Measurements from ENCODE around the gene RBM33.

The RBM33 gene

DNA sequence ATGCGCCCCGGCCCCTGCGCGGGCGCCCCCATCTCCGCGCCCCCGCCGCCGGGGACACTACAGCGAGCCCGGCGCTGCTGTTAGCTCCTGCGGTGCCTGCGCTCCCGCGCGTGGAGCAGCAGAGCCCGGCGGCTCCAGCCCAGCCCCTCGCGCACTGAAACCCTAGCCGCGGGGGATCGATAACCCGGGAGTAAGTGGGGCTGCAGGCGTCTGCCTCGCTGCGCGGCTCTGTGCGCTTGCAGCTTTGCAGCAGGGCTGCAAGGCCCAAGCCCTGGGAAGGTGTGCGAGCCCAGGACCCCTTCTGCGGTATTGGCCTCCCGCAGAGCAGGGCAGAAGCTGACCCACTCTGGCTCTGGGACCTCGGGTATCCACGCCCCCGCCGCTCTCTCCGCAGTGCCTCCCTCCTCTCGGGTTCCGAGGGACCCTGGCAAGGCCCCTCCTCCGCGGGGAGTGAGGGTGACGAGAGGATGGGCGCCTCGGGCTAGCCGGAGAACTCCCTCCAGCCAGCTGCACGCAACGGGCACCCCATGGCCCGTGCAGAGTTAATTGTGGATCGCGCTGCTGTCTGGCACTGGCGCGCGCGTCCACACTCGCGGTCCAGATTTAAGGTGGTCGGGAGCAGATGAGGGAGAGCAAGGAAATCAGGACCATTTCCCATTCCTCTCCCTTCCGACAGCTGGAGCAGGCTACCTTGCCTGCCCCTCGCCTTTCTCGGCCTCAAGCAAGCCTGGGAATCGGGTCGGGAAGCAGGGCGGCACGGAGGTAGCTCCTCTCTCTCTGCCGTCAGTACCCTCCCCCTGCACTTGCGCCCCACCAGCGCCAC is 165.7 kb downstream of the RBM33 start:
- 3% methylated on average over 48 of the region's 69 CpGs for WGBS (ENCODE audit: insufficient coverage)
- DNase-seq: no peak
- Histone ChIP-seq H3K27me3 (replicated peaks in 2 of 5; ENCODE audit: control insufficient read depth in 4 of 5, insufficient read depth in 5 of 5, low read length in 4 of 5) (peaks cover 0 to 99% (median 50%) of the 10 kb centered on the region in 5 experiments), H3K27ac (ENCODE audit: insufficient read depth in 1 of 2, low read depth in 1 of 2, low read length in 2 of 2, poor library complexity in 1 of 2, severe bottlenecking in 2 of 2) (no peak overlapping the region), H3K36me3 (ENCODE audit: control insufficient read depth in 4 of 4, insufficient read depth in 4 of 4, low read length in 3 of 4) (no peaks in the 10 kb centered on the region), H3K4me3 (ENCODE audit: control insufficient read depth in 1 of 7, extremely low read depth in 1 of 7, insufficient read depth in 4 of 7, low read depth in 2 of 7, low read length in 6 of 7) (no peak overlapping the region), H3K4me1 (ENCODE audit: control extremely low read depth in 1 of 4, control insufficient read depth in 4 of 4, insufficient read depth in 4 of 4, low read length in 3 of 4) (peaks cover 0 to 51% (median 40%) of the 10 kb centered on the region in 4 experiments), H3K9me3 (ENCODE audit: control extremely low read depth in 1 of 5, control insufficient read depth in 4 of 5, insufficient read depth in 2 of 5, low read depth in 1 of 5, low read length in 4 of 5) (no peaks in the 10 kb centered on the region)
- CTCF ChIA-PET: interaction anchor here (1.0 to 1.6 kb wide), 4 partner anchors 9 to 666 kb away, joined by 3 to 4 read pairs (median 3); no protein-coding TSS in a partner anchor
- POLR2A ChIA-PET: no interaction called here

DNA sequence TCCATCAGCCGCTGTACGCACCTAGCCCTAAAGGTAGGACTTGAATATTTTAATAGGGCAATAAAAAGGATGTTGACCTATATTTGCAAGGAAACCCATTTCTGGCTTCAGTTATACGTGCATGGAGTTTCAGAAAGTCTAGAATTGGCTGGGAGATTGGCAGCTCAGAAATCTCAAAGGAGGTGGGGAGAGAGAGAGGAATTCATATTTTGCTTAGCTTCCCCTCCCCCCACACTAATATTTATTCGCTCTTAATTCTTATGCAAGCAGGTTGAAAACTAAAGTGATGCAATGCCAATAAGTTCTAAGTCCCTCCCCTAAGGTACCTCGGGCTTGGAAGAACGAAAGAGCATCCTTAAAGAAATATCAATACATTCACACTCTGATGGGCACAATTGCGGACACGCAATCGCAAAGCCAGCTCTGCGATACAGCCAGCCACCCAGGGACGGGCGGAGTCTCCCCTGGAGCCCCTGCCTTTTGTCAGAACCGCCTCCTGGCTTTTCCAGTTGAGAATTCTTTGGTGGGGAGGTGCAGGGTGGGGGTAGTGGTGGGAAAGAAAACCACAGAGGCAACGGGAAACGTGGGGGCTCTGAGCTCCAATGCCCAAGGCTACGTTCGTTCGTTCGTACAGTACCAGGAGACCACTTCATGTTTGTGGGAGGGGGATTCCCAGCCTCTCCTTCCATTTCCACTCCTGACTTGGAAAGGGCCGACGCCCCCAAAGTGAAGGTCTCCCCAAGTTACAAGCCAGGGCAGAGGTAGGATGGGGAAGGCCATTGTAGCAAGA is 166.5 kb downstream of the RBM33 start:
- H3K27me3 ChIP-seq (replicated peaks in 2 of 5; ENCODE audit: control insufficient read depth in 4 of 5, insufficient read depth in 5 of 5, low read length in 4 of 5): peaks cover 0 to 98% (median 48%) of the 10 kb centered on the region in 5 experiments
- no peak overlapping the region for H3K4me3 ChIP-seq (ENCODE audit: control insufficient read depth in 1 of 7, extremely low read depth in 1 of 7, insufficient read depth in 4 of 7, low read depth in 2 of 7, low read length in 6 of 7)
- no peak overlapping the region for H3K27ac ChIP-seq (ENCODE audit: insufficient read depth in 1 of 2, low read depth in 1 of 2, low read length in 2 of 2, poor library complexity in 1 of 2, severe bottlenecking in 2 of 2)
- 7% methylated on average over 10 of the region's 21 CpGs for WGBS (ENCODE audit: insufficient coverage)
- POLR2A ChIA-PET: no interaction called here
- no peaks in the 10 kb centered on the region for H3K36me3 ChIP-seq (ENCODE audit: control insufficient read depth in 4 of 4, insufficient read depth in 4 of 4, low read length in 3 of 4)
- peaks cover 0 to 45% (median 33%) of the 10 kb centered on the region in 4 experiments for H3K4me1 ChIP-seq (ENCODE audit: control extremely low read depth in 1 of 4, control insufficient read depth in 4 of 4, insufficient read depth in 4 of 4, low read length in 3 of 4)
- CTCF ChIA-PET: interaction anchor here (1.0 to 1.4 kb wide), 4 partner anchors 10 to 666 kb away, joined by 3 to 4 read pairs (median 3); no protein-coding TSS in a partner anchor
- H3K9me3 ChIP-seq (ENCODE audit: control extremely low read depth in 1 of 5, control insufficient read depth in 4 of 5, insufficient read depth in 2 of 5, low read depth in 1 of 5, low read length in 4 of 5): no peaks in the 10 kb centered on the region
- DNase-seq: no peak

DNA sequence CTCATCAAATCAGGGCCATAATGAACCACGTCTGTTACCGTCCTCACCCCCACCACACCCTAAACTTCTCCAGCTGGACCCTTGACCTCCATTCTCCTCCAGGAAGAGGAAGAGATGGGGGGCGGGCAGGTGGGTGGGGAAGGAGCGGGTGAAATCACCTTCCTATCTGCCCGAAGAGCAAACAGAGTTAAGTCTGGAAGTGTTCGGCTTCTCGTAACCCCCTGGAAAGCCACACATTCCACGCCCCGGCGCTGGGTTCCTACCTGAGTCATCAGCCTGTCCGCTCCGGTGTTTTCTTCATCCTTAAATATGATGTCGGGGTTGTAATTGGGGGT is 167.1 kb downstream of the RBM33 start:
- DNase-seq: no peak
- Histone ChIP-seq H3K4me3 (ENCODE audit: control insufficient read depth in 1 of 7, extremely low read depth in 1 of 7, insufficient read depth in 4 of 7, low read depth in 2 of 7, low read length in 6 of 7) (peak overlapping the region in 1 of 7 experiments; percentile 26), H3K27ac (ENCODE audit: insufficient read depth in 1 of 2, low read depth in 1 of 2, low read length in 2 of 2, poor library complexity in 1 of 2, severe bottlenecking in 2 of 2) (no peak overlapping the region), H3K36me3 (ENCODE audit: control insufficient read depth in 4 of 4, insufficient read depth in 4 of 4, low read length in 3 of 4) (no peaks in the 10 kb centered on the region), H3K4me1 (ENCODE audit: control extremely low read depth in 1 of 4, control insufficient read depth in 4 of 4, insufficient read depth in 4 of 4, low read length in 3 of 4) (peaks cover 0 to 39% (median 29%) of the 10 kb centered on the region in 4 experiments), H3K27me3 (replicated peaks in 2 of 5; ENCODE audit: control insufficient read depth in 4 of 5, insufficient read depth in 5 of 5, low read length in 4 of 5) (peaks cover 0 to 98% (median 43%) of the 10 kb centered on the region in 5 experiments), H3K9me3 (ENCODE audit: control extremely low read depth in 1 of 5, control insufficient read depth in 4 of 5, insufficient read depth in 2 of 5, low read depth in 1 of 5, low read length in 4 of 5) (no peaks in the 10 kb centered on the region)
- CTCF ChIA-PET: interaction anchor here (1.4 kb wide), 1 partner anchor 9 kb away, joined by 3 read pairs; no protein-coding TSS in a partner anchor
- 8% methylated on average over 4 of the region's 13 CpGs for WGBS (ENCODE audit: insufficient coverage)
- POLR2A ChIA-PET: no interaction called here

DNA sequence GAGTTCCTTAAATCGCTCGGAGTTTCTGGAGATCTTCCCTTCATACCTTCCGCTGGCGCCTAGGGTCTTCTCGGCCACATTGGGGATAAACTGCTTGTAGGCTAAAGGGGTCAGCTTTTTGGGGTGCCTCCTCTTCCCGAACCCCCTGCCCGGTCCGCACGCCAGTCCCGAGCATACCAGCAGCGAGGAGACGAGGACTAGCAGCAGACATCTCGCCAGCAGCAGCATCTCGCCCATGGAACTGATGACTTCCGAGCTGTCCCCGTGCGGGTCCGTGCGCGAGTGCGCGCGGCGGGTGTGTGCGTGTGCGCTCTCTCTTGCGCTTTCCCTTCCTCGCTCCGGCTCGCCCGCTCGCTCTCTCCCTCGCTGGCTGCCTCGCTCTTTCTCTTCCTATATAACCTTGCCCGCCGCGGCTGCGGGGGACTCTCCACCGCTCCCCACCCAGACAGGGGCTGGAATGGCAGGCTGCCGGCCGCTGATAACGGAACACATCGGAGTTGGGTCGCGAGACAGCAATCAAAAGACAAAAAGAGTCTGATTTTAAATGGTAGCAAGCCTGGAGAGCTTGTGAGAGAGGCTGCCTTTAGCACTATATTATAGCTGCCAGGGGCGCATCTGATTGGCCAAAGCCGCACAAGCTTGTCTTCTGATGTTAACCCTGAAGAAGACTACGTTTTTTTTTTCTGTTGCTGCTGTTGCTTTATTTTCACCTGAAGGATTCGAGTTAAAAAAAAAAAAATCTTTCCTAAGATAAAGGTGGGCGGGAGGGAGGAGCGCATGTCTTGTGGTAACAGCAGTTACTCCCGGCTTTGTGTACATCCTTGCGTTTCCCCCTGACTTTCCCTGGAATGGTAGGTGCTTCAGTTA is 167.7 kb downstream of the RBM33 start, which contains the start of gene SHH:
TSS of gene SHH (minus strand) at position 569 of the 867 bp plus-strand sequence. CDS start at position 228, 341 bp downstream.
- POLR2A ChIA-PET: no interaction called here
- Histone ChIP-seq H3K4me1 (ENCODE audit: control extremely low read depth in 1 of 4, control insufficient read depth in 4 of 4, insufficient read depth in 4 of 4, low read length in 3 of 4) (peaks cover 0 to 38% (median 25%) of the 10 kb centered on the region in 4 experiments), H3K36me3 (ENCODE audit: control insufficient read depth in 4 of 4, insufficient read depth in 4 of 4, low read length in 3 of 4) (no peaks in the 10 kb centered on the region), H3K9me3 (ENCODE audit: control extremely low read depth in 1 of 5, control insufficient read depth in 4 of 5, insufficient read depth in 2 of 5, low read depth in 1 of 5, low read length in 4 of 5) (no peaks in the 10 kb centered on the region), H3K4me3 (ENCODE audit: control insufficient read depth in 1 of 7, extremely low read depth in 1 of 7, insufficient read depth in 4 of 7, low read depth in 2 of 7, low read length in 6 of 7) (peak within 1 kb of the TSS in 4 of 7 experiments; percentile 3 to 53 (median 20)), H3K27ac (ENCODE audit: insufficient read depth in 1 of 2, low read depth in 1 of 2, low read length in 2 of 2, poor library complexity in 1 of 2, severe bottlenecking in 2 of 2) (no peak within 1 kb of the TSS), H3K27me3 (replicated peaks in 2 of 5; ENCODE audit: control insufficient read depth in 4 of 5, insufficient read depth in 5 of 5, low read length in 4 of 5) (peaks cover 0 to 98% (median 43%) of the 10 kb centered on the region in 5 experiments)
- CTCF ChIA-PET: interaction anchor here (0.9 to 1.7 kb wide), 4 partner anchors 8 to 660 kb away, joined by 3 to 10 read pairs (median 4); no protein-coding TSS in a partner anchor
- WGBS (ENCODE audit: insufficient coverage): 2% methylated on average over 41 of the region's 53 CpGs
- DNase-seq: peak in 2 of 3 donors; percentile 40 to 41

DNA sequence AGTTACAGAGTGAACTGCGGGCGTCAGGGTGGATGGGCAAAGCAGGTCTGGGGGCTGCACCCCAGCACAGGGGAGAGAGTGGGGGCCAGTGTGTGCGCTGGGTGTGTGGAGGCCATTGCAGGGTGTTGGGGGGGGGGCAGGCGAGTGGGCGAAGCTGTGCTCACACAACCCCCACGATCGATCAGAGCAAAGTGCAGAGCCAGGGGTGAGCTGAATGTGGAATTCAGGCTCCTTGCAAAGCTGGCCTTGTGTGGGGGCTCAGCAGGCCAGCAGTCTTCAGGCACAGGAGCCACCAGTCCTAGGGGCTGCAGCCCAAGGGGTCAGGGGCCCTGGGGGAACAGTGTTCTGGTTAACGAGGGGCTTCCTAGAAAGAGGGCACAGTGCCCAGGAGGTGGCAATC is 168.7 kb downstream of the RBM33 start:
- peaks cover 0 to 30% (median 17%) of the 10 kb centered on the region in 4 experiments for H3K4me1 ChIP-seq (ENCODE audit: control extremely low read depth in 1 of 4, control insufficient read depth in 4 of 4, insufficient read depth in 4 of 4, low read length in 3 of 4)
- CTCF ChIA-PET: interaction anchor here (0.9 to 1.7 kb wide), 4 partner anchors 15 to 1007 kb away, joined by 3 to 10 read pairs (median 4); no protein-coding TSS in a partner anchor

DNA sequence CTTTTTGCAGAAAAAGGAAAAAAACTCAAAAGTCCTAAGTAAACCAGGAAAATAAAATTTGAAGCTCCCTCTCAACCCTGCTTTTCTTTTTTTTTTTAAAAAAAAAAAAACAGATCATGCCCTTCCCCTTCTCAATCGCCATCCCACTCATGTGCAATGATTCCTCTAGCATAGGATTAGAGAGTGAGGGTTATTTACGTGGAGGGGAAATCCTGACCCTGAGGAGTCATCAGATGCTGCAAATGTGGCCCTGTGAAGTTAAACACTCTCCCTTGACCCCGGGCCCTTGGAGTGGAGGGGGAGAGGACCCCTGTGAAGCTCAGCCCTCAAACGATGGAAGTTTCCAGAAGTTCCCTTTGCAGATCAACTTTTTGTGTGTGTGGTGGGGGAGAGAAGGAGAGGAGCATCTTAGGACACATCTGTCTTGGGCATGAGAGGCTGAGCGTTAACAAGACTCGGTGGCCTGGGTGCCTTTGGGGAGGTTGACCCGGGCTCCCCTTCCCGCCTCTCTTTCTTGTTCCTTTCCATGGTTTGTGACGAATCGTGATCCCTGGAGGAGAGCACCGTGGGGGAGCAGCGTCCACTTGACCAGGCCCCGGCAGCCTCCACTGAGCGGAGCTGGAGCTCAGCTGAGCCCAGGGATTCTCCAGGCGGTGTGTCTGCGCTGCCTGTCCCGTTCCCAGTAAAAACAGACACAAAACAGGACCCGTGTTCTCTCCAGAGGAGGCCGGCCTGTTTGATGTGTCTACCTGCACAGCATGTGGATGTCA is 169.3 kb downstream of the RBM33 start:
- 7% methylated on average over 14 of the region's 19 CpGs for WGBS (ENCODE audit: insufficient coverage)
- H3K27me3 ChIP-seq (replicated peaks in 2 of 5; ENCODE audit: control insufficient read depth in 4 of 5, insufficient read depth in 5 of 5, low read length in 4 of 5): peaks cover 0 to 95% (median 40%) of the 10 kb centered on the region in 5 experiments
- H3K4me1 ChIP-seq (ENCODE audit: control extremely low read depth in 1 of 4, control insufficient read depth in 4 of 4, insufficient read depth in 4 of 4, low read length in 3 of 4): peaks cover 0 to 23% (median 11%) of the 10 kb centered on the region in 4 experiments
- no peaks in the 10 kb centered on the region for H3K9me3 ChIP-seq (ENCODE audit: control extremely low read depth in 1 of 5, control insufficient read depth in 4 of 5, insufficient read depth in 2 of 5, low read depth in 1 of 5, low read length in 4 of 5)
- DNase-seq: no peak
- no peak overlapping the region for H3K27ac ChIP-seq (ENCODE audit: insufficient read depth in 1 of 2, low read depth in 1 of 2, low read length in 2 of 2, poor library complexity in 1 of 2, severe bottlenecking in 2 of 2)
- ChIA-PET POLR2A (no interaction called here), CTCF (interaction anchor here (0.8 to 1.7 kb wide), 6 partner anchors 15 to 1006 kb away, joined by 3 to 10 read pairs (median 4); no protein-coding TSS in a partner anchor)
- no peak overlapping the region for H3K4me3 ChIP-seq (ENCODE audit: control insufficient read depth in 1 of 7, extremely low read depth in 1 of 7, insufficient read depth in 4 of 7, low read depth in 2 of 7, low read length in 6 of 7)
- H3K36me3 ChIP-seq (ENCODE audit: control insufficient read depth in 4 of 4, insufficient read depth in 4 of 4, low read length in 3 of 4): no peaks in the 10 kb centered on the region

More for the DNA sequence above, 168.7 kb downstream of the RBM33 start:
- Histone ChIP-seq H3K27ac (ENCODE audit: insufficient read depth in 1 of 2, low read depth in 1 of 2, low read length in 2 of 2, poor library complexity in 1 of 2, severe bottlenecking in 2 of 2) (no peak overlapping the region), H3K36me3 (ENCODE audit: control insufficient read depth in 4 of 4, insufficient read depth in 4 of 4, low read length in 3 of 4) (no peaks in the 10 kb centered on the region), H3K27me3 (replicated peaks in 2 of 5; ENCODE audit: control insufficient read depth in 4 of 5, insufficient read depth in 5 of 5, low read length in 4 of 5) (peaks cover 0 to 96% (median 40%) of the 10 kb centered on the region in 5 experiments), H3K9me3 (ENCODE audit: control extremely low read depth in 1 of 5, control insufficient read depth in 4 of 5, insufficient read depth in 2 of 5, low read depth in 1 of 5, low read length in 4 of 5) (no peaks in the 10 kb centered on the region), H3K4me3 (ENCODE audit: control insufficient read depth in 1 of 7, extremely low read depth in 1 of 7, insufficient read depth in 4 of 7, low read depth in 2 of 7, low read length in 6 of 7) (no peak overlapping the region)
- POLR2A ChIA-PET: no interaction called here
- WGBS (ENCODE audit: insufficient coverage): 11% methylated on average over 4 of the region's 8 CpGs
- no peak for DNase-seq

Data from common myeloid progenitor, CD34-positive (primary cell).